RWPE2 (cell line): ENCODE measurements around the gene RPL39L.

Experiments
- ATAC-seq: fragments of 200-7000 bp; cut with Tn5 transposase; 3 replicates; pipeline ENCODE4 v1.9.1; 2021; ENCODE audit warnings: low read depth
- DNase-seq: peaks from one replicate; pipeline ENCODE4 v3.0.0-alpha.2; 2020; ENCODE audit warnings: low spot score
- H3K27ac ChIP-seq: fragments of 450-650 bp; 2 replicates; pipeline ENCODE4 v1.5.1; 2017; ENCODE audit warnings: mild to moderate bottlenecking; ENCODE audit not compliant: poor library complexity, severe bottlenecking
- H3K27me3 ChIP-seq: fragments of 250-450 bp; sonication (Bioruptor Pico); 2 replicates; pipeline ENCODE4 v1.5.1; 2021; ENCODE audit warnings: mild to moderate bottlenecking, moderate library complexity; ENCODE audit not compliant: insufficient read depth, poor library complexity, severe bottlenecking
- H3K36me3 ChIP-seq: fragments of 250-450 bp; sonication (Bioruptor Pico); 2 replicates; pipeline ENCODE4 v1.5.1; 2020; ENCODE audit warnings: low read depth, mild to moderate bottlenecking, moderate library complexity
- H3K4me1 ChIP-seq: fragments of 250-450 bp; sonication (Bioruptor Pico); 2 replicates; pipeline ENCODE4 v1.5.1; 2021; ENCODE audit warnings: mild to moderate bottlenecking, moderate library complexity; ENCODE audit not compliant: insufficient read depth, poor library complexity, severe bottlenecking
- H3K4me3 ChIP-seq: fragments of 250-450 bp; sonication (Bioruptor Pico); 2 replicates; pipeline ENCODE4 v1.5.1; 2021; ENCODE audit warnings: mild to moderate bottlenecking, moderate library complexity; ENCODE audit not compliant: severe bottlenecking
- H3K9me3 ChIP-seq: fragments of 250-450 bp; sonication (Bioruptor Pico); 2 replicates; pipeline ENCODE4 v1.5.1; 2021; ENCODE audit warnings: mild to moderate bottlenecking, moderate library complexity; ENCODE audit not compliant: severe bottlenecking
- TF ChIP-seq, protein P1 (sequence below): fragments of 450-650 bp; IDR thresholded peaks from one replicate; pipeline ENCODE4 v1.5.1; 2017; ENCODE audit warnings: mild to moderate bottlenecking, moderate library complexity; ENCODE audit not compliant: poor library complexity, severe bottlenecking

RPL39L gene

DNA sequence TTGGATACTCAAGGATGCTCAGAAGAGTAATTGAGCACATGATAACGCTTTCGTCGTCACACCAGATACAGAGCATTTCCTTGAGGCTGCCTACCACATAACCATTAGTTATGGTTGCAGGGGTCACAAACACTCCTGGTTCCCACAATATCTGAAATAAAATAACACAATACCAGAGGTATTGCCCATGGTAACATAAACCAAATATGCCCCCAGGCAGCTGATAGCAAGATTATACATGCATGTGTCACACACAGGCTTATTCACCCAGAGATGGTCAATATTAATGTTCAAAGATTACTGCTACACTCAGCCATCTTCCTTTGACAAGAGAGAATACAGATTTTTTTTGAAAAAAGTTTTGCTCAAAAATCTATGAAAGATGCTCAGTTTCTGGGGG lies 7.3 kb downstream of the RPL39L start:
- TF ChIP-seq, protein P1, sequence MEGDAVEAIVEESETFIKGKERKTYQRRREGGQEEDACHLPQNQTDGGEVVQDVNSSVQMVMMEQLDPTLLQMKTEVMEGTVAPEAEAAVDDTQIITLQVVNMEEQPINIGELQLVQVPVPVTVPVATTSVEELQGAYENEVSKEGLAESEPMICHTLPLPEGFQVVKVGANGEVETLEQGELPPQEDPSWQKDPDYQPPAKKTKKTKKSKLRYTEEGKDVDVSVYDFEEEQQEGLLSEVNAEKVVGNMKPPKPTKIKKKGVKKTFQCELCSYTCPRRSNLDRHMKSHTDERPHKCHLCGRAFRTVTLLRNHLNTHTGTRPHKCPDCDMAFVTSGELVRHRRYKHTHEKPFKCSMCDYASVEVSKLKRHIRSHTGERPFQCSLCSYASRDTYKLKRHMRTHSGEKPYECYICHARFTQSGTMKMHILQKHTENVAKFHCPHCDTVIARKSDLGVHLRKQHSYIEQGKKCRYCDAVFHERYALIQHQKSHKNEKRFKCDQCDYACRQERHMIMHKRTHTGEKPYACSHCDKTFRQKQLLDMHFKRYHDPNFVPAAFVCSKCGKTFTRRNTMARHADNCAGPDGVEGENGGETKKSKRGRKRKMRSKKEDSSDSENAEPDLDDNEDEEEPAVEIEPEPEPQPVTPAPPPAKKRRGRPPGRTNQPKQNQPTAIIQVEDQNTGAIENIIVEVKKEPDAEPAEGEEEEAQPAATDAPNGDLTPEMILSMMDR: no peak
- DNase-seq: no peak
- Histone ChIP-seq H3K4me1 (peaks cover 14% of the 10 kb centered on the region), H3K27me3 (no peaks in the 10 kb centered on the region), H3K9me3 (no peaks in the 10 kb centered on the region), H3K4me3 (no peak overlapping the region), H3K27ac (no peak overlapping the region), H3K36me3 (peaks cover 31% of the 10 kb centered on the region)
- no peak for ATAC-seq

DNA sequence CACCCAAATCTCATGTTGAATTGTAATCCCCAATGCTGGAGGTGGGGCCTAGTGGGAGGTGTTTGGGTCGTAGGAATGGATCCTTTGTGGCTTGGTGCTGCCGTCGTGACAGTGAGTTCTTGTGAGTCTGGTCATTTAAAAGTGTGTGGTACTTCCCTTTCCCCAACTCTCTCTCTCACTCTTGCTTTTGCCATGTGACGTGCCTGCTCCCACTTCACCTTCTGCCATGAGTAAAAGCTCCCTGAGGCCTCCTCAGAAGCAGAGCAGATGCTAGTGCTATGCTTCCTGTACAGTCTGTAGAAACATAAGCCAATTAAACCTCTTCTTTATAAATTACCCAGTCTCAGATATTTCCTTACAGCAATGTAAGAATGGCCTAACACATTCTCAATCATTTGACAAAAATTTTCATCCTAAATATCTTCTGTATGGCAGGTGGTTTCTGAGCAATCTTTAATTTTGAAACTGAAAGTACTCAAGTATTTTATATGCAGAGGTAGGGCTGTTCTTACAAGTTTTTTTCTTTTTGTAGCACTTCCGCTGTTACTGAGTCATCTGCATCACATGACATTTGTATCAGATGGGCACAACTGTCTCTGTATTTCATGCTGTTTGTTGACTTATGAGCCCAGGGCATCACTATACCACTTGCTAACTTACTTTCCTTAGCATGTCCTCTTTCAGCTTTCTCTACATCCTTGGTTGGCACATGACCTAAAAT lies 8.8 kb downstream of the RPL39L start:
- Histone ChIP-seq H3K4me3 (no peak overlapping the region), H3K27me3 (no peaks in the 10 kb centered on the region), H3K27ac (peak overlapping the region; percentile 29), H3K4me1 (peaks cover 8% of the 10 kb centered on the region), H3K9me3 (no peaks in the 10 kb centered on the region), H3K36me3 (peaks cover 25% of the 10 kb centered on the region)
- TF ChIP-seq, protein P1: no peak
- peak; percentile 84 for ATAC-seq
- no peak for DNase-seq

DNA sequence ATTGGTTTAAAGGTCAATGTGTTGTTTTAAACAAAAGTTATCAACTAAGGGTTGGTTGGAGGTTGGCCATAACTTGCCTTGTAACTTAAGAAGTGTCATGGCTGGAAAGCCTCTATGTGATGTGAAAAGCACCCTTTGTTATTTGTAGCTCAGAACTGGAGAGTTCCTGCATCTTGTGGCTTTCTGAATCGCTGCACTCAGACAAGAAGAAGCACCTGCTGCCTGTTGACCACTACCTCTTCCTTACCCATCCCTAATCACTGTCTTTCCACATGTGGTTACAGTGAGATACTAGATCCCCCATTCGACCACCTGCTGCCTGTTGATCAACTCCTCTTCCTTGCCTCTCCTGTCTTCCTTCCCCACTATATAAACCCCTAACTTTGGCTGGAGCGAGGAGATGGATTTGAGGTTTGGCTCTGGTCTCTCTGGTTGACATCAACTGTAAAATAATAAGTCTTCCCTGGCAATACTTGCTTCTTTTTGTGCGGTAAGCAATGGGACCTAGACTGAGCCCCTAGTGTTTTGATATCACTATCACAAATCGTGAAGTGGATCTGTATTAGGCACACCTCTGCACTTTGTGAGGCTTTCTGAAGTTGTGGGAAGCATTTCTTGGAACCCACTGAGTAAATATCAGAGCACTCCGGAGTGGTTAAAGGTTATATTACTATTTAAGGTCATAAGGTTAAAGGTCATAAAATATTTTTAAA lies 13.8 kb downstream of the RPL39L start:
- Histone ChIP-seq H3K9me3 (no peaks in the 10 kb centered on the region), H3K27ac (no peak overlapping the region), H3K4me1 (peaks cover 3% of the 10 kb centered on the region), H3K27me3 (no peaks in the 10 kb centered on the region), H3K36me3 (peaks cover 30% of the 10 kb centered on the region), H3K4me3 (no peak overlapping the region)
- DNase-seq (no peak), ATAC-seq (no peak)
- TF ChIP-seq, protein P1: no peak

DNA sequence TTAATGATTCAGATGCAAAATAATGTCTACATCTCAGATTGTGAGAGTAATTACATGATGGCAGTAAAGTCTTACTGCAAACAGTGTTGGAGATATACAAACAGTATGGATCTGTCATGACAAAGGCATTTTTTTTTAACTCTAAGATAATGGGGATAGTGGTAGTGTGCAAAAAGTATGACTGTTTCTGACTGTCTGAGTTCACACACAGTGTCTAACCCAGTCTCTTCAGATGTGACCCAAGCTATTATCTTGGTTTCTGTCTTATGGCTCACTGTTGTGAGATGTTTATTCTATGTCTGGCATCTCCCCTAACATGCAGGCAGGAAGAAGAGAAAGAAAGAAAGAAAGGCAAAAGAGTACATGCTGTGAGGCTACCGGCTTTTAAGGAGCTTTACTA lies 17.0 kb downstream of the RPL39L start:
- DNase-seq: no peak
- Histone ChIP-seq H3K9me3 (no peaks in the 10 kb centered on the region), H3K4me3 (no peak overlapping the region), H3K36me3 (peaks cover 15% of the 10 kb centered on the region), H3K4me1 (no peaks in the 10 kb centered on the region), H3K27ac (no peak overlapping the region), H3K27me3 (no peaks in the 10 kb centered on the region)
- TF ChIP-seq, protein P1: no peak
- ATAC-seq: no peak

DNA sequence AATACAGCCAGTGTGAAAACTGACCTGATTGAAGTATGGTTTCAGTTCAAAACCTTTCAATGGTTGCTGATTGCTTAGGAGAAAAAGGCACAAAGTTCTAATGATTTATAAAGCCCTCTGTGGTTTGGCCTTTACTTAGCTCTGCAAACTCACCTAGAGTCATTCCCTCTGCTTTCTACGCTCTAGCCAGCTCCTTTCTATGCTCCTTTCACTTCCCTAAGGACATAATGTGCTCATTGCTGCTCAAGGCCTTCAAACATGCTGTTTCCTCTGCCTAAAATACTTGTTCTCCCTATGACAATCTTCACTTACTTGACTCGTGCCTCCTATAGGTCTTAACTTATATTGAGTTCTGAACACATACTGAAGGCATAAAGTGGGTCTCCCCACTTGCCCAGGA lies 19.0 kb downstream of the RPL39L start:
- Histone ChIP-seq H3K9me3 (no peaks in the 10 kb centered on the region), H3K4me1 (no peaks in the 10 kb centered on the region), H3K27ac (no peak overlapping the region), H3K27me3 (no peaks in the 10 kb centered on the region), H3K36me3 (peaks cover 6% of the 10 kb centered on the region), H3K4me3 (no peak overlapping the region)
- TF ChIP-seq, protein P1: no peak
- DNase-seq (no peak), ATAC-seq (no peak)
